ENCODE data around the gene MTOR.

Gene MTOR

GRCh38 chr1:11194407-11195176 lies 67.8 kb downstream of the MTOR start:
- no peak overlapping the region; the same call in 1 of the 2 replicates for H3K27ac ChIP-seq
- no peak for TF ChIP-seq CTCF (conservative IDR thresholded peaks at IDR 0.05)

GRCh38 chr1:11193376-11193775 lies 69.0 kb downstream of the MTOR start:
- H3K27ac ChIP-seq, result no peak overlapping the region
- TF ChIP-seq CTCF (conservative IDR thresholded peaks at IDR 0.05), result no peak

GRCh38 chr1:11188858-11189451 lies 73.4 kb downstream of the MTOR start, which contains the start of gene ANGPTL7:
TSS of gene ANGPTL7 (plus strand) at chr1:11189355. CDS start at chr1:11189580, 225 bp downstream.
- no peak within 1 kb of the TSS for H3K27ac ChIP-seq
- TF ChIP-seq CTCF (conservative IDR thresholded peaks at IDR 0.05), result no peak

- no peak overlapping the region for H3K27ac ChIP-seq
- TF ChIP-seq CTCF (conservative IDR thresholded peaks at IDR 0.05), result no peak
Measured at GRCh38 chr1:11188381-11188780, 74.0 kb downstream of the MTOR start.

- no peak overlapping the region for H3K27ac ChIP-seq
- no peak for TF ChIP-seq CTCF (conservative IDR thresholded peaks at IDR 0.05)
Measured at GRCh38 chr1:11187931-11188330, 74.4 kb downstream of the MTOR start.

- no peak for TF ChIP-seq CTCF (conservative IDR thresholded peaks at IDR 0.05)
- no peak overlapping the region for H3K27ac ChIP-seq
Measured at GRCh38 chr1:11187494-11187893, 74.9 kb downstream of the MTOR start.

- no peak for TF ChIP-seq CTCF (conservative IDR thresholded peaks at IDR 0.05)
- no peak overlapping the region for H3K27ac ChIP-seq
Measured at GRCh38 chr1:11187000-11187399, 75.4 kb downstream of the MTOR start.
